Measurements from ENCODE around the gene SOBP.

SOBP gene

GRCh38 chr6:107630348-107630977 is 140.5 kb downstream of the SOBP start:
- Histone ChIP-seq H3K36me3 (ENCODE audit: low read depth) (no peaks in the 10 kb centered on the region), H3K4me3 (ENCODE audit: severe bottlenecking) (no peak overlapping the region), H3K4me1 (ENCODE audit: insufficient read depth, poor library complexity, severe bottlenecking) (no peaks in the 10 kb centered on the region), H3K9me3 (ENCODE audit: severe bottlenecking) (no peaks in the 10 kb centered on the region), H3K27ac (ENCODE audit: poor library complexity, severe bottlenecking) (no peak overlapping the region), H3K27me3 (ENCODE audit: insufficient read depth, poor library complexity, severe bottlenecking) (no peaks in the 10 kb centered on the region)
- ATAC-seq (ENCODE audit: low read depth): no peak
- no peak for DNase-seq (ENCODE audit: low spot score)
- no peak for TF ChIP-seq CTCF (IDR thresholded peaks at IDR 0.05; ENCODE audit: poor library complexity, severe bottlenecking)

- no peak for DNase-seq (ENCODE audit: low spot score)
- TF ChIP-seq CTCF (IDR thresholded peaks at IDR 0.05; ENCODE audit: poor library complexity, severe bottlenecking): no peak
- Histone ChIP-seq H3K27ac (ENCODE audit: poor library complexity, severe bottlenecking) (no peak overlapping the region), H3K4me3 (ENCODE audit: severe bottlenecking) (no peak overlapping the region), H3K27me3 (ENCODE audit: insufficient read depth, poor library complexity, severe bottlenecking) (no peaks in the 10 kb centered on the region), H3K36me3 (ENCODE audit: low read depth) (no peaks in the 10 kb centered on the region), H3K9me3 (ENCODE audit: severe bottlenecking) (no peaks in the 10 kb centered on the region), H3K4me1 (ENCODE audit: insufficient read depth, poor library complexity, severe bottlenecking) (no peaks in the 10 kb centered on the region)
- ATAC-seq (ENCODE audit: low read depth): no peak
These were observed 142.6 kb downstream of the SOBP start for GRCh38 chr6:107632381-107633136.

DNA sequence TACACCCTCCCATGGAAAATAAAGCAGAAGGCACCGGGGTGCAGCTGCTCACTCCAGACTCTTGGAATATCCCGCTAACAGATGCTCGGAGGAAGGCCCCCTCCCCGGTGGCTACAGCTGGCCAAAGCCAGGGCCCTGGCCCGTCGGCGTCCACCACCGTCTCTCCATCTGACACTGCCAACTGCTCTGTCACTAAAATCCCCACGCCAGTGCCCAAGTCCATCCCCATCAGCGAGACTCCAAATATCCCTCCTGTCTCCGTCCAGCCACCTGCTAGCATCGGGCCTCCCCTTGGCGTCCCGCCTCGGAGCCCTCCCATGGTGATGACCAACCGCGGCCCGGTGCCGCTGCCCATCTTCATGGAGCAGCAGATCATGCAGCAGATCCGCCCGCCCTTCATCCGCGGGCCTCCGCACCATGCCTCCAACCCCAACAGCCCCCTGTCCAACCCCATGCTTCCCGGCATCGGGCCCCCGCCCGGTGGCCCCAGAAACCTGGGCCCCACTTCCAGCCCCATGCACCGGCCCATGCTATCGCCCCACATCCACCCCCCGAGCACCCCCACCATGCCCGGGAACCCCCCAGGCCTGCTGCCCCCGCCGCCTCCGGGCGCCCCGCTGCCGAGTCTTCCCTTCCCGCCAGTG is 143.9 kb downstream of the SOBP start:
- Histone ChIP-seq H3K36me3 (ENCODE audit: low read depth) (no peaks in the 10 kb centered on the region), H3K9me3 (ENCODE audit: severe bottlenecking) (no peaks in the 10 kb centered on the region), H3K4me3 (ENCODE audit: severe bottlenecking) (no peak overlapping the region), H3K27ac (ENCODE audit: poor library complexity, severe bottlenecking) (no peak overlapping the region), H3K27me3 (ENCODE audit: insufficient read depth, poor library complexity, severe bottlenecking) (no peaks in the 10 kb centered on the region), H3K4me1 (ENCODE audit: insufficient read depth, poor library complexity, severe bottlenecking) (no peaks in the 10 kb centered on the region)
- DNase-seq (ENCODE audit: low spot score) (no peak), ATAC-seq (ENCODE audit: low read depth) (no peak)
- TF ChIP-seq CTCF (IDR thresholded peaks at IDR 0.05; ENCODE audit: poor library complexity, severe bottlenecking): no peak

- TF ChIP-seq CTCF (IDR thresholded peaks at IDR 0.05; ENCODE audit: poor library complexity, severe bottlenecking): no peak
- ATAC-seq (ENCODE audit: low read depth): no peak
- DNase-seq (ENCODE audit: low spot score): no peak
- Histone ChIP-seq H3K4me1 (ENCODE audit: insufficient read depth, poor library complexity, severe bottlenecking) (no peaks in the 10 kb centered on the region), H3K36me3 (ENCODE audit: low read depth) (no peaks in the 10 kb centered on the region), H3K9me3 (ENCODE audit: severe bottlenecking) (no peaks in the 10 kb centered on the region), H3K27ac (ENCODE audit: poor library complexity, severe bottlenecking) (no peak overlapping the region), H3K27me3 (ENCODE audit: insufficient read depth, poor library complexity, severe bottlenecking) (peaks cover 2% of the 10 kb centered on the region), H3K4me3 (ENCODE audit: severe bottlenecking) (no peak overlapping the region)
These were observed 144.6 kb downstream of the SOBP start for GRCh38 chr6:107634324-107635056.

Data from RWPE2 (cell line).